ENCODE data around the gene GPRIN3. TPM values are rescaled to one million over a fixed set of nuclear protein-coding genes. Genes with fewer than 3 reads are reported as not detected.

The GPRIN3 gene
- total RNA-seq, 1 donor from 2014 or later: not detected

DNA sequence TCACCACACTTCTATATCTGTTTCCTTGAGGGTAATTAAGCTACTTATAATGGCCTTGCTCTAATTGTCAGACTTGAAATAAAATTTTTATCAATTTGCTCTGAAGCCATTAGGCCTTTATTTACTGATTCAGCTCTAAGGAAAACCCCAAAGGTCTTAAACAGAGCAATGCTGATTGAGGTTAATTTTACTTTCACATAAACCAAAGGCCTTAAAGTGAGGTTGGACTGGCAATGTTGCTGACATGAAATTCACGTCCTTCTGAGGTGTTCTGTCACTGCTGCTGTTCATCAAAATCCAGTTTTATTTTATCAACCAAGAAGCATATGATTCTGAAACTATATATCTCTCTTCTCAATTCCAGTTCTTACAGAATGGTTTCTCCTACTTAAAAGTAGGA, 21.7 kb upstream of the GPRIN3 start:
- no peak for TF ChIP-seq CTCF (IDR thresholded peaks at IDR 0.05; ENCODE audit: insufficient read depth, low read length, severe bottlenecking)
- FAIRE-seq (no peak), DNase-seq (ENCODE audit: low read depth) (no peak)
- Histone ChIP-seq H3K4me3 (ENCODE audit: low read depth, low read length) (no peak overlapping the region), H3K36me3 (ENCODE audit: control insufficient read depth, insufficient read depth, low read length) (no peaks in the 10 kb centered on the region), H3K27me3 (ENCODE audit: control insufficient read depth, insufficient read depth, low read length) (no peaks in the 10 kb centered on the region)

- DNase-seq (ENCODE audit: low read depth): peak; percentile 15
- TF ChIP-seq CTCF (IDR thresholded peaks at IDR 0.05; ENCODE audit: insufficient read depth, low read length, severe bottlenecking): no peak
- no peak for FAIRE-seq
- H3K4me3 ChIP-seq (ENCODE audit: low read depth, low read length): no peak overlapping the region
- no peaks in the 10 kb centered on the region for H3K36me3 ChIP-seq (ENCODE audit: control insufficient read depth, insufficient read depth, low read length)
- H3K27me3 ChIP-seq (ENCODE audit: control insufficient read depth, insufficient read depth, low read length): no peaks in the 10 kb centered on the region
These were observed 17.1 kb upstream of the GPRIN3 start for GRCh38 chr4:89324671-89325070.

GRCh38 chr4:89322671-89323070, 15.1 kb upstream of the GPRIN3 start:
- no peaks in the 10 kb centered on the region for H3K27me3 ChIP-seq (ENCODE audit: control insufficient read depth, insufficient read depth, low read length)
- DNase-seq (ENCODE audit: low read depth) (no peak), FAIRE-seq (no peak)
- no peak overlapping the region for H3K4me3 ChIP-seq (ENCODE audit: low read depth, low read length)
- no peaks in the 10 kb centered on the region for H3K36me3 ChIP-seq (ENCODE audit: control insufficient read depth, insufficient read depth, low read length)
- TF ChIP-seq CTCF (IDR thresholded peaks at IDR 0.05; ENCODE audit: insufficient read depth, low read length, severe bottlenecking): no peak

DNA sequence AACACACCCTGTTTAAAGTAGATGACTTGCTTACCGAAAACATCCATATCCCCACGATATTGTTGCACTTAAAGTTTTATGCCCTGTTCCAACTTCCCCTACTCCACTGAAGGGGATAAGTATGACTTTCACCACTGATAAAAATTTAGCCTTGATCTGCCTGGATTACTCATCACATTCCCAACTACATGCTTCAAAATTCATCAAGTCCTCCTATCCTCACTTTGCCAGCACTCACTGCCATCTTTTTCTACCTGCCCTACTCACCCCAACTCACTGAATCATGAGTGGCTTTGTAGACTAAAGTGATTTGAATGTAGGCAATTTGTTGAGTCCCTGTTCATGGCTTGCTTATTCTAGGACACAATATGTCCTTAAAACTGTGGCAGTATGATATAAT, 12.2 kb upstream of the GPRIN3 start:
- no peak for TF ChIP-seq CTCF (IDR thresholded peaks at IDR 0.05; ENCODE audit: insufficient read depth, low read length, severe bottlenecking)
- H3K27me3 ChIP-seq (ENCODE audit: control insufficient read depth, insufficient read depth, low read length): no peaks in the 10 kb centered on the region
- H3K36me3 ChIP-seq (ENCODE audit: control insufficient read depth, insufficient read depth, low read length): no peaks in the 10 kb centered on the region
- no peak overlapping the region for H3K4me3 ChIP-seq (ENCODE audit: low read depth, low read length)
- DNase-seq (ENCODE audit: low read depth): peak; percentile 12
- FAIRE-seq: no peak

DNA sequence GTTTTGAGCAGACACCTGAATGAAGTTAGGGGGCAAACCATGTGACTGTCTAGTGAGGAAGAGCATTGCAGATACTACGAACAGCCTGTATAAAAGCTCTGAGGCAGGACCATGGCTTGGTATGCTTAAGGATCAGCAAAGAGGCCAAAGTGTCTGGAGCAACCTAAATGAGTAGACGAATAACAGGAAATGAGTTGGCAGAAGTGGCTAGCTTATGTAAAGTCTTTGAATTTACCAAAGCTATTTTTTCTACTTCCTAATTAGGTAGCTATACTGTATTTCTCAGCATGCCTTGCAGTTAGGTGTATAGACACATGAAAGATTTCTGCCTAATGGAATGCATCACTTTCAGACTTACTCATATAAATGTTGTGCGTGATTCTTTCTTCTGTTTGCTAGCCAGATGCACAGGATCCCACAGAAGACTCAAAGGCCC, 9.3 kb upstream of the GPRIN3 start:
- no peak for TF ChIP-seq CTCF (IDR thresholded peaks at IDR 0.05; ENCODE audit: insufficient read depth, low read length, severe bottlenecking)
- DNase-seq (ENCODE audit: low read depth) (peak; percentile 82), FAIRE-seq (no peak)

DNA sequence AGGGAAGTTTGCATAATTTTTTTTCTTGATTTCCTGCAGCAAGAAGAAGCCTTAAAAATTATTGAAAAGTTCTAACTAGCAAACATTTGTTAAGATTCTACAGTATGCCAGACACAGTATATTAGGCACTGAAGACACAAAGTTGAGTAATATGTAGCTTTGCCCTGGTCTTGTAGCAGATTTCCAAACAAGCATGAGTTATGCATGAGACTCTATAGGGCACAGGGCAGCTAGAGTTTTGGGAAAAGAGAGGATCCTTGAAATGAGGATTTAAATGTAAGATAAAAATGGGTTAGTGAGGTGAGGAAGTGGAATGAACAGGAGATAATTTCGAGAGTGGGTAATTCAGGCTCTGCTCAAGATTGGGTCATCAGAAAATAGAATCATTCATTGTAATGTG, 8.6 kb upstream of the GPRIN3 start:
- TF ChIP-seq CTCF (IDR thresholded peaks at IDR 0.05; ENCODE audit: insufficient read depth, low read length, severe bottlenecking): no peak
- no peaks in the 10 kb centered on the region for H3K36me3 ChIP-seq (ENCODE audit: control insufficient read depth, insufficient read depth, low read length)
- DNase-seq (ENCODE audit: low read depth) (peak; percentile 26), FAIRE-seq (no peak)
- no peak overlapping the region for H3K4me3 ChIP-seq (ENCODE audit: low read depth, low read length)
- no peaks in the 10 kb centered on the region for H3K27me3 ChIP-seq (ENCODE audit: control insufficient read depth, insufficient read depth, low read length)

More for the DNA sequence above, 9.3 kb upstream of the GPRIN3 start:
- H3K36me3 ChIP-seq (ENCODE audit: control insufficient read depth, insufficient read depth, low read length): no peaks in the 10 kb centered on the region
- no peak overlapping the region for H3K4me3 ChIP-seq (ENCODE audit: low read depth, low read length)
- no peaks in the 10 kb centered on the region for H3K27me3 ChIP-seq (ENCODE audit: control insufficient read depth, insufficient read depth, low read length)
